ENCODE results near the gene ZNF765.
"Not testable (repeated sequence)": the region's sequence is repeated elsewhere in the genome, so short reads cannot be mapped to it uniquely, and the experiment has no call there.

The ZNF765 gene

GRCh38 chr19:53455828-53456227, 60.9 kb downstream of the ZNF765 start:
- no peak for DNase-seq
- TF ChIP-seq POLR2A (IDR thresholded peaks at IDR 0.05; ENCODE audit: low read length) (no peak), GATA1 (IDR thresholded peaks at IDR 0.05; ENCODE audit: low read depth, low read length) (no peak)

GRCh38 chr19:53460131-53460721, 65.3 kb downstream of the ZNF765 start:
- not testable (repeated sequence) for DNase-seq

DNA sequence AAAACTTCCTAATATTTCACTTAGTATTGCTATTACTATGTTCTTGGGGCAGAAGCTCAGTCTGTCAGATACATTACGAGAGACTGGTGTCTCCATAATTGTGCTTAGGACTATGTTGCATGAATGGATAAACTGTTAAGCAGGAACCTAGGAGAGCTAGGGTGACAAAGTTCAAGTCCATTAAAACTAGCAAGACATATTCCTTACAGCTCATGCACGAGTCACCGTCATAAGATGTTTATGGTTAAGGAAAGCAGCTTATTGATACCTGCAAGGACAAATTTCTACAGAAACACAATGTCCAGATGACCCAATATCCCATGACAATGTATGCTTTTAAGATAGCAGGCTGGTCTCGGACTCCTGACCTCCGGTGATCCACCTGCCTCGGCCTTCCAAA, 66.9 kb downstream of the ZNF765 start:
- no peak for DNase-seq
- TF ChIP-seq GATA1 (IDR thresholded peaks at IDR 0.05; ENCODE audit: low read depth, low read length) (no peak), POLR2A (IDR thresholded peaks at IDR 0.05; ENCODE audit: low read length) (no peak)

DNA sequence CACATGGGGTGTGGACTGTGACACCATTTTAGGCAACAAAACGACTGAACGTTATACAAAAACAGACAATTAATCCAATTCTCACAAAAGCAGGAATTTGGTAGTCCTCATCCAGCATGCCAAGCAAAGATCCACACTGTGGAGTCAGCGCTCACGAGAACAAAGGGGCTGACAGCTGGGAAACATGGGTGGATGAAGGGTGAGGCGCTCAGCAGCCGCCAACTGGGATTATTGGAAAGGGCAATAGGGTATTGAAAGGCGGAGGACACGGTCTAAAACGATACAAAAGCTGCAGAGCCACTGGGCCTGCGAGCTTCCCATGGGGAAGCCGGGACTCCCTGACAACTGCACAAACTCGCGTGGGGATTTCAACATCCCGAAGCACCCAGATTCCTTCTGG, 67.9 kb downstream of the ZNF765 start:
- no peak for DNase-seq
- TF ChIP-seq POLR2A (IDR thresholded peaks at IDR 0.05; ENCODE audit: low read length) (no peak), GATA1 (IDR thresholded peaks at IDR 0.05; ENCODE audit: low read depth, low read length) (no peak)

DNA sequence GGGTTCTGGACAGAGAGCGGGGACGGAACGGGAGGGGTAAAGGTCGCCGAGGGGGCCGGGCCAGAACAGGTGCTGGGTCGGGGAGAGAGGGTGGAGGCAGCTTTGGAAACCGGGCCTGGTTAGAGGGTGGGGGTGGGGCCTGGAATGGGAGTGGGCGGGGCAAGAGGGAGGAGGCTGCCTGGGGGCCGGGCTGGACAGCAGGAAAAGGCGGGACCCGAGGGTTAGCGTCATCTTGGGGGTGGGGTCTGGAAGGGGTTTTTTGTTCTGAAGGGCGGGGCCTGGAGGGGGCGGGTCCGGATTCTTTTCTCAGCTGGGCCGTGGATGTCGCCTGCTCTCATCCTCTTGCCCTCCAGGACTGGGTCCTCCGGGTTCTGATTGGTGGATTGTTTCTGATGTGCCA, 68.3 kb downstream of the ZNF765 start:
- DNase-seq: no peak
- TF ChIP-seq POLR2A (IDR thresholded peaks at IDR 0.05; ENCODE audit: low read length): no peak
- no peak for TF ChIP-seq GATA1 (IDR thresholded peaks at IDR 0.05; ENCODE audit: low read depth, low read length)

GRCh38 chr19:53466726-53467484, 72.0 kb downstream of the ZNF765 start:
- no peak for DNase-seq
- TF ChIP-seq GATA1 (IDR thresholded peaks at IDR 0.05; ENCODE audit: low read depth, low read length) (no peak), POLR2A (IDR thresholded peaks at IDR 0.05; ENCODE audit: low read length) (no peak)

DNA sequence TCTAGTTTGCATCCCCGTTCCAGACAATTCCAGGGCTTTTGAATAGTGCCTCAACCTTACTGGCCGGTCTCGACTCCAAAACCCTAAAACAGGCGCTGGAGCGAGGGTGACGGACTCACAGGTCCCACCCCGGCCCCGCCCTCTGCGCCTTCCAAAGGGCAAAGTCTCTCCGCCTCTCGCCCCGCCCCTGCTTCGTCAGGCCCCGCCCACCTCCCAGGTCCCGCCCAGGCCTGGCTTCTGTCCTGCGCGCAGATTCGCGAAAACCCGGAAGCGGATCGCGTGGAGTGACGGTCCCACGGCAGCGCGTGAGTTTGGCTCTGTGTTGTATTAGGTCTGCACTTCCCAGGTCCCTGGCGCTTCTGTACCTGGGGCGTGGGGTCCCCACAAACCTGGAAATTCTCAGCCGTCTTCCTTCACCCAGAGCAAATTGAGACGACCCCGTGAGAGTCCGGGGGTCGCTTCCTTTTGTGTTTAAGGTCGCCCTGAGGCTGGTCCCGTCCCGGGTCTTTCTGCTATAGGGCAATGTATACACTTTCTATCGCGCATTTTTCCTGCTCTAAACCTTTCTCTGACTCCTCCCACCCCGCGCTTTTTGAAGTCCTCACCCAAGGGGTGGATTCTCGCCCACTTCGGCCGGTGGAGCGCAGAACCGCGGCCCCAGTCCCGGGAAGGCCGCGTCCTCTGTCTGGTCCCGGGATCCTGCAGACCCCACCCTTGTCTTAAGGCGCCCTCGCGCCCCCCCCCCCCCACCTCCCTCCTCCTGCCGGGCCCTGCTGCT, 72.7 kb downstream of the ZNF765 start, which contains the start of gene ZNF813:
ZNF813 (plus strand) TSS at position 249 of the 778 bp plus-strand sequence. CDS start 16,090 bp downstream, outside the sequence.
- TF ChIP-seq GATA1 (IDR thresholded peaks at IDR 0.05; ENCODE audit: low read depth, low read length): no peak
- TF ChIP-seq POLR2A (IDR thresholded peaks at IDR 0.05; ENCODE audit: low read length): peak; percentile 37
- peak; percentile 89 to 94 for DNase-seq

- not testable (repeated sequence) for DNase-seq
Measured at GRCh38 chr19:53468628-53469027, 73.7 kb downstream of the ZNF765 start.

DNA sequence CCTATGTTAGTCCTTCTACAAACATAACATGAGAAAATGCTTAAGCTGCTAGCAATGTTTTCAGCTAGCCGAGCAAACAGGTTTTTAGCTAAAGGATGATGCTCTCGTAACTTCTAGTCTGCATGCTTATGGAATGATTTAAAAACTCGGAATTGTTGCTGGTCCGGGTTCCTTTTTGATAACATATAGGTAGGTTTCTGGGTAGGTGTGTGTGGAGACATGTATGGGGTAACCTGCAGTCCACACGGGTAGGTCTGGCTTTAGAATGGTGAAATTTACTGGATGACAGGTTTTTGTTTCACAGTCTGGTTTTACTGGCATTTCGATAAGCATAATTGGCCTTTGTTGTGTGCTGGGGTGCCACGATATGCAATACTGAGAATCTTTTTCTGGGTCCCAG, 77.0 kb downstream of the ZNF765 start:
- TF ChIP-seq POLR2A (IDR thresholded peaks at IDR 0.05; ENCODE audit: low read length): no peak
- no peak for TF ChIP-seq GATA1 (IDR thresholded peaks at IDR 0.05; ENCODE audit: low read depth, low read length)
- no peak for DNase-seq

DNA sequence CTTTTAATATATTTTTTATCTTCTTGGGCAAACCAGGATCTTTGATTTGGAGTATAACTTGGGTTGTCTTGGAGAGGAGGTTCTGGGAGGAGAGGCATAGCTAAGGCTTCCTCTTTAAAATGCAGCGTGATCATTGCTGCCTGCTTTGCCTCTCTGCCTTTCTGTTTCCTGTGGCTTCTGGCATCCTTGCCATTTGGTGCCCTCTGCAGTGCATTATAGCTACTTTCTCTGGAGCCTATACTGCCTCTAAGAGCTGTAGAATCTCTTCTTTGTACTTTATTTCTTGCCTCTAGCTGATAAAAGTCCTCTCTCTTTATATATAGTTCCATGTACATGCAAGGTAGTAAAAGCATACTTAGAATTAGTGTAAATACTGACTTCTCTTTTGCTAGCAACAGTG, 79.9 kb downstream of the ZNF765 start:
- not testable (repeated sequence) for DNase-seq

GRCh38 chr19:53475470-53475869, 80.5 kb downstream of the ZNF765 start:
- not testable (repeated sequence) for DNase-seq

Measured in erythroblast (primary cell).